GM18867 (cell line): ENCODE data around the gene WNT5B.
A peak's percentile ranks its signal among the peaks of the same experiment; 100 is the strongest.

ENCODE experiments used
- ATAC-seq: cut with Tn5 transposase; IDR thresholded peaks from one replicate; pipeline ENCODE4 v1.9.1; 2021; ENCODE audit warnings: mild to moderate bottlenecking, moderate library complexity; ENCODE audit not compliant: unreplicated experiment

WNT5B gene

DNA sequence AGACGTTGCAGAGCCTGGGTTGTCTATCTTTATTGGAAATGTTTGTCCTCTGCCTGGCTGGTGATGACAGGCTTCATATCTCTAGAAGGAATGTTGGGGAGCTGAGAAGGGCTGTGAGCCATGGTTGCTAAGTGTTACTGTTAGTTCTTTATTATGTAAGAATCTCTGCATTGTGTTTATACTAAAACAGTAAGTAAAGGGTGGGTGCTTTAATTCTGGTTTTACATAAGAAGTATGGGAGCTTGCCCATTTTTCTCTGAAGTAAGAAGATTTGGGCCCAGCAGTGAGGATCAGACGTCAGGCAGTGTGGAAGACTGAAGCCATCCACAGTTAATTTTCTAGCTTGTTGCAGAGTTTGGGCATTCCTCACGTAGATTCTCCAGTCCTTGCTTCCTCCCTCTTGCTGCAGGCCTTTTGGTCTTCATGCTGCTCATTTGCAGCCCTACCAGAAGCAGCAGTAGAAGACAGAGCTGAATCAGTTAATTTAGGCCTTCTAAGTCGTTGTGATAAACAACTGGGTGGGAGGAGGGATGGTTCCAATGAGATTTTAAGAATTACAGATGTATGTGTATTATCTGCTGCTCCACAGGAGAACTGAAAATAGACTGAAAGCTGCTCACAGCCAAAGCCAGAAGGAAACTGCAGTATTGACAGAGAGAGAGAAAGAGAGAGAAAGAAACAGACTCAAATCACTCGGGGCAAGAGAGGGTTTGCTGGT lies 21.4 kb downstream of the WNT5B start:
- ATAC-seq = no peak

DNA sequence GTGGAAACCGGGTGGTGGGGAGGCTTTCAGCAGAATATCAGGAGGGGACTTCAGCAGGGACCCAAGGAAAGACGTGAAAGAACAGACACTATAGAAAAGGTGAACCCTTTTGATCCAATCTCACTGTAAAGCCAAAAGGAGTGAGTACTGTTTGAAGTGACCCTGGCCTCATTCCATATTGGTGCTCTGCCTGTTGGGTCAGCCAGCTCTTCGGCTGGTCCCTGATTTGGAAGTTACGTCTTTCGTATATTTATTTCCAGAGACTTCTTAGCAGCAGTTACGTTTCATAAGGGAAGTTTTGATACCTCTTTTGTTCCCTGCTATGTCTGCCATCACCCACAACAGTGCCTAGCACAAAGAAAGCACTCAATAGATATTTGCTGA lies 21.9 kb downstream of the WNT5B start:
- no peak for ATAC-seq

DNA sequence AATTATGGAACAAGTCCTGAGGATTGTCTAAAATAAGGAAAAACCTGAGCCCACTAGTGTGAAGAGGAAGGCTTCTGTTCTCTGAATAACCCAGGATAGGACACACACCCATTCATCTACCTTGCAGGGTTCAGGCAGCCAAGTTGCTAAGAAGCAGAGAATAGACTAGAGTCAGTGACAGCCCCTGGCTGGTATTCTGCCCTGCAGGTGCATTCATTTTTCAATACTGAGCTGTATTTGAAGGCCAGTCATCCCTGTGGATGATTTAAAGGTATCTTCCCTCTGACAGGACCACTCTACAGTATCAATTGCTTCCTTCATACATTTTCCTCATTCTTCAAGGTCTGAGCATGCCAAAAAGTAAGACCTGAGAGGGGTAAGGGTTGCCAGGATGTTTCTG lies 22.9 kb downstream of the WNT5B start:
- no peak for ATAC-seq

DNA sequence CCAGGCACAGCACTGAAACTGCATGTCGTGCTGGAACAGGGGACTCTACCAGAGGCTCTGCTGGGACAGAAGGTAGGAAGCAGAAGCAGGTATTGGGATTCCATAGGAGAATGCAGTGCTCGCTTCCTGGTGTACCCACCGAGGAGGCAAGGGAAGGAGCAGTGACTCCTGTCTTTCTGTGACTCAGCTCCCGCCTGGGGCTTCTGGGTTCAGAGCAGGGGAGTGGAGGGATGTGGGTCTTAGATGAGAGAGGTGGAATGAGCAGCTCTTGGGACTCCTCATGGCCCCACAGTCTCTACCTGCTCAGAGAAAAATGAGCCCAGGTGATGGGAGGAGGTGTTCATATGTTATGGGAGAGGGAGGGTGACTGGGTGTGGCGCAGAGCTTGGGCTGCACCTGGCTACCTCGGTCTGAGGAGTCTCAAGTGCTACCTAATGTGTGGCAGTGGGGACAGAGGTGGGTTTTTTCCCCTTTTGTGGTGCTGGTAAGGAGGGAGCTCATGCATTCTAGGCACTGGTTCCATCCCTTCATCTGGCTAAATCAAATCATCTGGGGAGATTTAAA lies 26.3 kb downstream of the WNT5B start:
- no peak for ATAC-seq

DNA sequence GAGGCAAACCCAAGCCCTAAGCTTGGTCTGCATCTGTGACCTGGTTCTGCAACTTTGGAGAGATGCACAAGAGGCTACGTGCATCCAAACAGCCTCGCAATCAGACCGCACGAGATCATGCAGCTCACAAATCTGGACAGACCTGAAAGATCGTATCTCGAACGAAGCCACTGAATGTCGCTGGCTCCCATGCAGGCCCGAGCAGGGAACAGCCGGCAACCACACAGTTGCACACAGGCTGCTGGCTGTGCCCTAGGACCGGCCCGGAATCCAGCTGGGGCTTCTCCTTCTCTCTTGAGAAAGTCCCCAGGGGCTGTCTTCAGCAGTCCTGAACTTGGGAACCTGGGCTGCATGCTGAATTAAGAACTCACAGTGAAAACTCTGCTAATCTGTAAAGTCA lies 27.9 kb downstream of the WNT5B start:
- ATAC-seq = no peak

DNA sequence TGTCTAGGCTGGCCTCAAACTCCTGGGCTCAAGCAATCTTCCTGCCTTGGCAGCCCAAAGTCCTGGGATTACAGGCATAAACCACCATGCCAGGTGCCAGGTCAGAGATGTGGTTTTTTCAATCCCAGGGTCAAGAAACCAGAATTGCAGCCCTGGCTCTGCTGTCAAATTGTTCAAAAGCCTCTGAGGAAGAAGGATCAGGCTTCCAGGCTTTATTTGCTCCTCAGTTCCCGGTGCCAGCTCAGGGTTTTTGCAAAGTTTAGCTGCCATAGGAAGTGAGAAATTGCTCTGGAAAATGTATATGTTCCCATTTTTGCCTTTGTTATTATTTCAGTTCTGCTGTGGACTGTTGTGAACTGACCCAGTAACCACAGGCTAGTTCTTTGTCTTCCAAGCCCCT lies 28.7 kb downstream of the WNT5B start:
- ATAC-seq = no peak

DNA sequence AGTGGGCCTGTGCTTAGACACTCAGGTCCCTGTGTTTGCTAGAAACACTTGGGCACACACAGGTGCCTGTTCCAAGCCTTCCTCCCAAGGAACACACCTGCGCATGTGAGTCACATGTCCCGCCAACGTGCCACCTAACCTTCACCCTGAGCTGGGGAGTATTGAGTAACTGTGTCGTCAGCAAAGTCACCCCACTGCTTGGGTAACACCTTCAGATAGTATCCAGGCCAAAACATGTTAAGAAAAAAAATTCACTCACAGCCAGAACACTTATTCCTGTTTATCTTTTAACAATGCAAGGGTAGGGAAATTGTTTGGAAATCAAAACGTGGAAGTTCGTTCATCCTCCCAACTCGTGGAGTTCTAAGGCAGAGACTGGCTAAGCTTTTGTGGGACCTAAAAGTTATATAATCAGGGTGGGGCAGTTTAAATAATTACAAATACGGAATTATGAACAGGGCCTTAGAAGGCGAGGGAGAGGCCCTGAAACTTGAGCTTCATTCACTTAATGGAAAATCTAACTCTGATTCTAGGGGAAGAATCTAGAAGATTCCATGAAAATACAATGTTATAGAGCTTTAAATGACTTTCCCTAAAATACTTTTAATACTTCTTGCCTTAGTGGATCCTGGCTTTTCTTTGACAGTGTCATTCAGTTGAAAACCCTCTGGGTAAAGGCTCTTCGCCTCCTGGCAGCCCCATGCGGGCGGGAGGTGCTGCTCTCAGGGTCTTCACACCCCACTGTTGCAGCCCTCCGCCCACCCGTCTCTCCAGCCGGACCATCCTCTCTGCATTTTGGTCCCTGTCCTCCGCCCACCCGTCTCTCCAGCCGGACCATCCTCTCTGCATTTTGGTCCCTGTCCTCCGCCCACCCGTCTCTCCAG lies 31.5 kb downstream of the WNT5B start:
- no peak for ATAC-seq

DNA sequence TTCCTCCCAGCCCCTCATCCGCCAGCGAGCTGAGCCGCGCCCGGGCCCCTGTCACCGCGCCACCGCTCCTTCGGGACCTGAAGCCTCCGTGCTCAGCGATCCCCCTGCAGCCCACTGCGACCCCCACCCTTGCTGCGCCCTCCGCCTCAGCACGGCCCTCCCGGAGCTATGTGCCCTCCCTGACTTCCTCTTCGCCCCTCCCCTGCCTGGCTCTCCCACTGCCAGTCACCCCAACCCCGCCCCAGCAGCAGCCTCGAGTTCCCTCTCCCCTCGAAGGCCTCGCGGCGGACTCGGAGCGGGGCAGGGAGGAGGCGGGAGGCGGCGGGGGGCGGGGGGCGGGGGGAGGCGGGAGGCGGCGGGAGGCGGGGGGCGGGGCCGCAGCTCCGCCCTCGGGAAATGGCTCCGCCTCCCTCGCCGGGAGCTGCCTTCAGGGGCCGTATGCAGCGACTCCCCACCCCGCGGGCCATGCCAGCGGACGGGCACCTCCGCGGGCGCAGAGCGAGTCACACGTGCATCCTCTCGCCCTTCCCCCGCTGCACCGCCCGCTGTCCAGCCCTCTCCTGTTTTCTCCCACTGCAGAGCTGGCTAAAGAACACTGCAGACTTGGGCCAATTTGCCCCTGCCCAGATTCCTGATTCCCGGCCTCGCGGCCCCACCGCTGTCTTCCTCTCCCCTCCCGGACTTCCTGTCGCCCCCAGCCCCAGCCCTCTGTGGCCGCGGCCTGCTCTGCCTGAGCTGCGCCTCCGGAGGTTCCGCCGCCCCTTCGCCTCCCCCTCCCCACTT lies 32.7 kb downstream of the WNT5B start:
- ATAC-seq = peak; percentile 82

DNA sequence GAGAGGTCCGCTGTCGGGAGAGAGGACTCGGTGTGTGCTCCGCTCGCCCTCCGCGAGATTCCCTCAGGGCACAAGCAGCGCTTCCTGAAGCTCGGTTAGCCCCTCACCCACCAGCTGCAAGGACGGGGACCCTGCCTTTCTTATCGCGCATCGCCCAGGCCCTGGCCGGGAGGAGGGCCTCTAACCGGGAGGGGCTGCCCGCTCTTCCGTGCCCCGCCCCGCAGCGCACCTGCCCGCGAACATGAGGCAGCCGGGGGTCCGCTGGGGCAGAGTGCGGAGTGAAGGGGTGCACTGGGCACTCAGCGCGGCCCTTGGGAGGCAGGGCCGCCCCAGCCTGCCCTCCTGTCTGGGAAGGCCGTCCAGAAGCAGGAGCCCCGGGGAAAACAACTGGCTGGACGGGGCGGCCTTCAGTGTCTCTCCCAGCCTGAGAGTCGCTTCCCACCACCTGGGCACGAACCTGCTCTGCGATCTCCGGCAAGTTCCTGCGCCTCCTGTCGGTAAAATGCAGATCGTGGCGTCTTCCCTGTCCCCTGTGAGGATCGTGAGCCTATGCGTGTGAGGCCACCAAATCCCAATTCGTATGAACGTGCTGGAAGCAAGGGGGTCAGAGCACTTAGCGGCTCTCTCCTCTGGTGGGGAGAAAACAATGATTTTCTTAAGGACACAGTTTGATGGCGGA lies 33.9 kb downstream of the WNT5B start:
- no peak for ATAC-seq

DNA sequence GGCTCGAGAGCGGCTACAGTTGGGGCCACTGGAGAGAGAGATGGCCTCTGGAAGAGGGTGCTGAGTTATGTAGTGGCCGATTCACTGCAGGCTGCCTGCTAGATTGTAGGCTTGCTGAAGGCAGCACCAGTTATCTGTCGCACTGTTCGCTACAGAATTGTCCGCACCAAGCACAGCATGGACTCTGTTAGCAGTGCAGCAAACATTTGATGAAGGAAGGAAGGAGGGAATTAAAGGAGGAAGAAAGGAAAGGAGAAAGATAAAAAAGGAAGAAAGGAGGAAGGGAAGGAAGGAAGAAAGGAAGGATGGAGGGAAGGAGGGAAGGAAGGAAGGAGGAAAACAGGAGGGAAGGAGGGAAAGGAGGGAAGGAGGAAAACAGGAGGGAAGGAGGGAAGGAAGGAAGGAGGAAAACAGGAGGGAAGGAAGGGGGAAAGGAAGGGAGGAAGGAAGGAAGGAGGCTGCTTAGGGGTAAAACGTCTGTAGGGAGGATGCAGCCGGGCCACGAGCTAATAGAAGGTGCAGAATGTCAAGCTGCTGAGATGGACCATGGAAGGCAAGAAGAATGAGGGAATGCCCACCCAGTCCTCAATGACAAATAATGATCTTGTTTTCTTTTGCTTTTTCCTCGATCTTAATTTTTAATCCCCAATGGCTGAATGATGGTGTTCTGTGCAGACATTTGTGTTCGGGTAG lies 34.6 kb downstream of the WNT5B start:
- no peak for ATAC-seq

DNA sequence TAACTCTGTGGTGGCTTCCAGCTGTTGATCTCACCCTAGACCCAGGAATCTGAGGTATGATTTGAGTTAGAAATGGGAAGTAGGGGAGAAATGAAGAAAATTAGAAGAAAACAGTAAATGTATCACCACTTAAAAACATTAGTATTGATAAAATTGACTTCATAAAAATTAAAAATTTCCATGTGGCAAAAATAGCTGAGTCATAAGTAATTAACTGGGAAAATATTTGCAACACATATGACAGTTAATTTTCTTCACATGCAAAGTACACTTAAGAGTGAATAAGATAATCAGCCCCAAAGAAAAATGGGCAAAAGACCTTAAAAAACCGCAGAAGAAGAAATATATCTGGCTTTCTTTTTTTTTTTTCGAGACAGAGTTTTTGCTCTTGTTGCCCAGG lies 36.3 kb downstream of the WNT5B start:
- no peak for ATAC-seq

DNA sequence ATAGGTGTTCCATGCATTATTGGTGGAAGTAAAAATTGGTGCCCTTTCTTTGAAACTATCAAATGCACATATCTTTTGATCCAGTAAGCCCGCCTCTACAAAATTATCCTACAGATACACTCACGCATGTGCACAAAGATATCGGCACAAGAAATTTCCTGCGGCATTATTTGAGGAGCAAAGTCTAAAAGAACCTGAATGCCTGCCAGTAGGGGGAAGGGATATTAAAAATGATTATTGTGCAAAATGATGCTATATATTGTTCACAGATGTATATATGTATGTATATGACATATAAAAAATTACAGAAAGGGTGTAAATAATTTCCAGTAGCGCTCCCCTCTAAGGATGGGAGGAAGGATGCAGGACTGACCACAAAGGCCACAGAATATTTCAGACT lies 37.2 kb downstream of the WNT5B start:
- no peak for ATAC-seq

DNA sequence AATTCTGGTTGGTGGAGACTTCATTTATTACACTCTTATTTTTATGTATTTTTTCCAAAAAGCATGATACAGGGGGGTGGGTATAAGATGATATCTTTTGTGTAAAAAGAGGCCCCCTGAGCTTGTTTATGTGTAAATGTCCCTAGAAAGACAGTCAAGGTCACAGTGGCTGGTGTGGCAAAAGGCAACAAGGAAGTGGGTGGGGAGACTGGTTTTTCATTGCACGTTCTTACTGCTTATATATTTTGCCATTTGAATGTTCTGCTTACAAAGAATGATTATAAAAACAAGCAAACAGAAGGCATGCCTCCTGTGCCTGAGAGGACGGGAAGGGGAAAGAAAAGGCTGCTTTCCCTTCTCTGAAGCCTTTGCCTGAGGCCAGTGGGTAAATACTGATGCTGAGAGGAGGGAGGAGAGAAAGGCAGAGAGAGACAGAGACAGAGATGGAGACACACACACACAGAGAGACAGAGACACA lies 37.7 kb downstream of the WNT5B start:
- ATAC-seq = no peak

DNA sequence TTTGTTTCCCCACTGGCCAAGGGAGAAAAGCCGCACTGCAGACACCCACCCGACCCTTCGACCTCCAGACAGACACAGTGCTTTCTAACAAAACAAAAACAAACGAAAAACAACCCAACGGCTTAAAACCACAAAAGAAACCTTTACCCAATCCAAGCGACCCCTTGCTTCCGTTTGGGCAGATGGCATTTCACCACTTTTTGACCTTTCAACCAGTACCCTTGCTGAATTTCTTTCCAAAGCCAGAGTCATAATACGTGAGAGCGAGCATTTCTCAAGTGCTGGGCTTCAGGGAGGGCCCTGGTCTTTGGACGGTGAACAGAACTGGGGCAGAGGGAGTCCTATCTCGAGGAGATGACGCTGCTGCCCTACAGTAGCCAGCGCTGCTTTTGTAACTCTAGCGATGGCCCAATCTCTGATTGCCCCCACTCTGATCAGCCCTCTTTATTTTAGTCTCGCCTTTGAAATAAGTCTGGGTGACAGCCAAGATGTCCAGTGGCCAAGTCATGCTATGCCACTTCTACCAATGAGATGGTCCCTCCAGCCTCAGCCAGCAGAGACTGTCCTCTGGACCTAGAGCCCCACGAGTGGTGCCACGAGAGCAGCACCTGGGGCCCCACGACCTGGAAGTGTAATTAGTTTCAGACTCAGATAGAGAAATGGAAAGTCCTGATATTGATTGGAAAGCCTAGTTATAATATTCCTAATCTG lies 40.0 kb downstream of the WNT5B start:
- no peak for ATAC-seq

DNA sequence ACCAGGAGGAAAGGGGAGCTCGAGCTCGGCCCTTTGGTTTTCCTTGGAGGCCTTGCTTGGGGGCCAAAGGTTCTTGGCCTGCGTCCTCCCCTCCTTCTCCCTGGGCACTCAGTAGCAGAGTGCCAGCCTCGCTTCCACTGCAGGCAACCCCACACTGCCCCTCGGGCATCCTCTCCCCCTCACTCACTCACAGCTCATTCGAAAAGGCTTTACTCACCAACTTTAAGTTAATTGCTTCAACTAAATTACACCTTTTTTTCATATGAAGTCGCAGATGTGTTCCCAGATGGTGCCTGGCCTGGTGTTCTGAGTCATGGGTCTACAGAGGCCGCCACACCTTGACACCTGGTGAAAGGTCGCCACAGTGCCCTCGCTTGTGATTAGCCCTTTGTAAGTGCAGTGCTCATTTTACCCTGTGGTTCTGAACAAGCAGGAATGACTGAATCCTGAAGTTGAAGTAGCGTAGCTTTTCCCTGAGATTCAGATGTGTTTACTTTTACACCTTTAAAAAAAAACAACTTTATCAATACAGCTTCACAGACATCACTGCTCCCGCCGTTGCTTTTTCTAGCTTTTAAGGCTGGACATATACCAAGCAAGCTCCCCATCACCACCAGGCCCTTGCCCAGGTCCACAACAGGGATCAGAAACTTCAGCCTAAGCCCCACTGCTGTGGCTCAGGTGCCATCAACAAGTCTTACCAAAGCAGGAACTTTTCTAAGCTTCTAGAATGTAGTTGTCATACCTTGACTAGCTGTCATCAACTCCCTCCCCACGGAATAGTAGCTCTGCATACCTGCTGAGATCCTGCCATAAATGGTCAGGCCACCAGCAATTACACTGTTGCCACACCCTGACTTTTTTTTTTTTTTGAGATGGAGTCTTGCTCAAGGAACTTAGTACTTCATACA lies 41.6 kb downstream of the WNT5B start:
- ATAC-seq = no peak

DNA sequence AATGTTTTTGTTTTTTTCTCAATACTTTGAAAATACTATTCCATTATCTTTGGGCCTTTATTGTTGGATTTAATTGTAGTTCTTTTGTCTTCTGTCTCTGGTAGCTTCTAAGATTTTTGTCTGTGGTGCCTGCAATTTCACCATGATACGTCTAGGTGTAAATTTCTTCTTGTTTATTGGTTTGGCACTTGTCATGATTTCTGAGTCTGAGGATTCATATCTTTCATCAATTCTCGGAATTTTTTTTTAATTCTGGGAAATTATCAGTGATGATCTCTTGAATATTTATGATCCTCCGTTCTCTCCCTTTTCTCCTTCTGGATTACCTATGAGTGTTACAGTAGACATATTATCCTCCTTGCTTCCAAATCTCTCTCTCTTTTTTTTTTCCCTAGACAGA lies 47.0 kb downstream of the WNT5B start:
- no peak for ATAC-seq

DNA sequence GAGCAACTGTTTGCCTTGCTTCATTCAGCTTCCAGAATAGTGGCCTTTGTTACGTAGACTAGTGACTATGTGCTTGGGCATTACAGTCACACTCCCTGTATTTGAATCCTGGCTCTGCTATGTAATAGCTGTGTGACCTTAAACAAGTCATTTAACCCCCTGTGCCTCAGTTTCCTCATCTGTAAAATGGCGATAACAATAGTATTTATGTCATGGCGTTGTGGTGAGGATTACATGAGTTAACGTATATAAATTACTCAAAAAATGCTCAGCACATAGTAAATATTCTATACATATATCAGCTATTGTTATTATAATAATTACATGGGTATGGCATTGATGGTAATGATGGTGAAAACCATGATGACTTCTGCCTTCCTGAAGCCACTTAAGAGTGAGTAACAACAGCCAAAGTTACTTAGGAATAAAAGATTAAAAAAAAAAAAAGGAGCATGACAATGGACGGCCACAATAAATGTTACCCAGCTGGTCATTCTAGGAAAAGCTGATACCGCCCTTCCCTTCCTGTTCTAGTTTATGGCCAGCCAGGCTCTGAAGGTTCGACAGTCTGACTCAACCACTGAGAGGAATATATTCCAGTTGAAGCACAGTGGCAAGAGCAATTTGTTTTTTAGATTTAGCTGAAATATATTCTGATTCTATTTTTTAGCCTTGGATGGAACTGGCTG lies 51.9 kb downstream of the WNT5B start:
- ATAC-seq = no peak

DNA sequence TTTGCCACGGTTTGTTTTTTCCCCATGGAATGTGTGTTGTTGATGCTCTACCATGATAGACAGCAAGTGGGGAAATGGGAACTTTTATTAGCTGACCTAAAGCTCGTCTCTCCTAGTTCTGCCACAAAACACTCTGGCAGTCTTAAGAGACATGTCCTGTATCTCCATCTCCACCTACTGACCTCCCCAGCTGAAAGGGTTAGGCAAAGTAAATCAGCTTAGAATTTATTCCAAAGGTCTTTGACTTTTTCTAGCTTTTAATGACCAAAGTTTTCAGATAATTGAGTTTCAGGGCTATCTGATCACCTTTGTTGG lies 52.4 kb downstream of the WNT5B start:
- no peak for ATAC-seq
